Effector CD4-positive, alpha-beta T cell (primary cell): ENCODE results near the gene DTX4.
A peak's percentile ranks its signal among the peaks of the same experiment; 100 is the strongest.

ENCODE experiments used
- DNase-seq: peaks from one replicate; pipeline ENCODE4 v3.0.0-alpha.2; 2020

The DTX4 gene

GRCh38 chr11:59173080-59173963 is 1.4 kb downstream of the DTX4 start:
- no peak for DNase-seq

DNA sequence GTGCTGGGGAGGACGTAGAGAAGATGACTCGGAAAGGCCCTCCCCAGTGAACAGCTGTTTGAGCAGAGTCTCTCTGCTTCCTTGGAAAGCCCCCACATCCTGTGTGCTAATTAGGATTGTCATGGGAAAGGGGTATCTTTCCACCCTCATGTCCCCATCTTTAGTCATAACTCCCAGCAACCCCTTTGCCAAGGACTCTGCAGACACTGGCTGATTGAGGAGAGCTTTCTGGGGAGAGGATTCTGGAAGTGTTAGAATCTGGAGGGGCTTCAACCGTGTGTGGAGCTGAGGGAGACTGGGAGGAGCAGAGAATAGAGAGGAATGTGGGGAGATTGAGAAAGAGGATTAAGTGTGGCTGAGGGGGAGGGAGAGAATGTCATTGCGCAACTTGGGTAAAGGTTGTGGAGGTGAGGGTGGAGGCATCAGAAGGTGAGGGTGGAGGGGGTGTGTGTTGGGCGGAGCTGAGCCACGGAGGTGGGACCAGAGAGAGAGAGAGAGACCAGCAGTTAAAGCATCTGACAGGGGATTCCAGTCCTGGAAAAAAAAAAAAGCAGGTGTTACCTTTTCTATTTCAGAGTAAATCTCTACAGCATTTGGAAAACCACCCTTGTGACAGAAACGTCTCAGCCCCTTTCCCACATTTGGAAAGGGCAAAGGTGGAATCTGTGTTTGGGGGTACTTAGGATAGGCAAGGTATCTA is 2.2 kb downstream of the DTX4 start:
- DNase-seq: no peak

GRCh38 chr11:59174664-59175033 is 2.7 kb downstream of the DTX4 start:
- no peak for DNase-seq

DNA sequence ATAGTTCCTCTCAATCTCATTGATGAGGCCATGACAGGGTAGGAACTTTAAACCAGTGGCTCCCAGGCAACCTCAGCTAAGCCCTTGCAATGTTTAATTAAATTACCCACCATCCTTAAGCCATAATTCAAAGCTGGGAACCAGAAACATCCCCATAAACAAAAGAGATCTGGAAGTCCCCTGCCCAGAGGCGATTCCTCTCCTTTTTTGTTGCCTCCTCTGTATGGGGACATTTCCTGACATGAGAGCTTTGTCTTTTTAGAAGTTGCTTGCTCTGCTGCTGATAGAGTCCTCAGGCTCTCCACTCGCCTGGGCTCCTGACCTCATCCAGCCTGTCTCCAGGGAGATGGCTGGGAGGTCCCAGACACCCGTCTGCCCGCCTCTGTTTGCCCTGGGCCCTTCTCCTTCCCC is 3.2 kb downstream of the DTX4 start:
- DNase-seq: no peak

- no peak for DNase-seq
Measured at GRCh38 chr11:59176330-59176729, 4.4 kb downstream of the DTX4 start.

DNA sequence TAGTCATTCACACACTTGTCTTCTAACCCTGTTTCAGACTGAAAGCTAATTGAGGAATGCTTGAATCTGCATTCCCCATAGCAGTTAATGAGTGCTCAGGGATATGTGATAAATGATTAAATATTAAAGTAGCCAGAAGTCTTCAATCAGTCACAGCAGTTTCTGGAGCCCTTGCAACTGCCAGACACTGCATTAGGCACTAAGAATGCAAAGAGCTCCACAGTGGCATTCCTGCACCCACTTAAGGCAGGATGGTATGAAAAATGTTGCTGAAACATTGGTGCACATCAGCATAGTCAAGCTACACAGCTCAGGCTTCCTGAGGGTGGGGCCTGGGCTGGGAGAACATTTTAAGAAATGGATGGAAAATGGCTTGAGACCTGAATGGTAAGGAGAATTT is 6.5 kb downstream of the DTX4 start:
- no peak for DNase-seq

GRCh38 chr11:59179121-59179520 is 7.2 kb downstream of the DTX4 start:
- DNase-seq: no peak

- DNase-seq: no peak
Measured at GRCh38 chr11:59180168-59180776, 8.3 kb downstream of the DTX4 start.

GRCh38 chr11:59180907-59181306 is 9.0 kb downstream of the DTX4 start:
- no peak for DNase-seq

DNA sequence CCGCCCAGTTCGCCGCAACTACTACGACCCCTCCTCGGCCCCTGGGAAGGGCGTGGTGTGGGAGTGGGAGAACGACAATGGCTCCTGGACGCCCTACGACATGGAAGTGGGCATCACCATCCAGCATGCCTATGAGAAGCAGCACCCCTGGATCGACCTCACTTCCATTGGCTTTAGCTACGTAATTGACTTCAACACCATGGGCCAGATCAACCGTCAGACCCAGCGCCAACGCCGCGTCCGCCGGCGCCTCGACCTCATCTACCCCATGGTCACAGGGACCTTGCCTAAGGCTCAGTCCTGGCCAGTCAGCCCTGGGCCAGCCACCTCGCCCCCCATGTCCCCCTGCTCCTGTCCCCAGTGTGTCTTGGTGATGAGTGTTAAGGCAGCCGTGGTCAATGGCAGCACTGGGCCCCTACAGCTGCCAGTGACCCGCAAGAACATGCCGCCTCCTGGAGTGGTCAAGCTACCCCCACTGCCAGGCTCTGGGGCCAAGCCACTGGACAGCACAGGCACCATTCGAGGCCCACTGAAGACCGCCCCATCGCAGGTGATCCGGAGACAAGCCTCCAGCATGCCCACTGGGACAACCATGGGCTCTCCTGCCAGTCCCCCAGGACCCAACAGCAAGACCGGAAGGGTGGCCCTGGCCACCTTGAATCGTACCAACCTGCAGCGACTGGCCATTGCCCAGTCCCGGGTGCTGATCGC is 10.0 kb downstream of the DTX4 start:
- no peak for DNase-seq

GRCh38 chr11:59182457-59183151 is 10.7 kb downstream of the DTX4 start:
- no peak for DNase-seq

DNA sequence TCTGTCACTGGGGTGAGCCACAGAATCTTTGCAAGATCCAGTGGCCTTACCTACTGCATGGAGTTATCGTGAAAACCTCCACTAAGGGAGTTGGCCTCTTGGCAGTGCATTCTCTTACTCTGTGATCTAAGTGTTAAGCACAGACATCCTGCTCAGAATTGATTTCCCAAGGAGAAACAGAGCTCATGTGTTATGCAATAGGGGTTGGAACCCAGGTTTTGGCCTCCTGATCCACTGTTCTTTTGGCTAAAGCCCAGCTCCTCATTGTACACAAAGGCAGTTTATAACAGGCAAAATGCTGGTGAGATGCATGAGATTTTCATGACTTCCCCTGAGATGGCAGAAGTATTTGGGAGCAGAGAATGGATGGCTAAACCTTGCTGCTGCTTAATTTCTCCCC is 11.8 kb downstream of the DTX4 start:
- DNase-seq: no peak

- DNase-seq: no peak
Measured at GRCh38 chr11:59184691-59185339, 12.9 kb downstream of the DTX4 start.

GRCh38 chr11:59185386-59185945 is 13.5 kb downstream of the DTX4 start:
- no peak for DNase-seq

DNA sequence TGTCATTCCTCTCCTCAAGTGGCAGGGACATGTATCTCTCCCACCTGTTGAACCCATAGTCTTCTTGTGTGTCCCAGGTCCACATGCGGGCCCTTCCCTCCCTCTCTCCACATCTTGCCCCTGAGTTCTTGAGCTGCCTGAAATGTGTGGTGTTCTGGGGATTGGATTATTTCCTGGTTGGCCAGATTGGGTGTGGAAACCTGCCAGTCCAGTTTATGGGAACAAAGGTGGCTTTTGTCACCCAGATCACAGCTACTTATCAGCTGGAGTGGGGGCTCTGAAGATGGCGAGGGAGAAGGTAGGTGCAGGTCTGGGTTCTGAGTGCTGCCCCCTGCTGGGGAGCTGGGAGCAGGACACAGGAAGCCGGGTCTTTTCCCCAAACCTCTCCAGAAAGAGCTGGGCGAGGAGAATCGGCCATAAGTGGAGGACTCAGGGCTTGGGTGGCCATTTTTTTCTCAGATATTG is 14.2 kb downstream of the DTX4 start:
- peak; percentile 42 for DNase-seq

GRCh38 chr11:59187035-59187434 is 15.1 kb downstream of the DTX4 start:
- no peak for DNase-seq

- no peak for DNase-seq
Measured at GRCh38 chr11:59187587-59187986, 15.7 kb downstream of the DTX4 start.

DNA sequence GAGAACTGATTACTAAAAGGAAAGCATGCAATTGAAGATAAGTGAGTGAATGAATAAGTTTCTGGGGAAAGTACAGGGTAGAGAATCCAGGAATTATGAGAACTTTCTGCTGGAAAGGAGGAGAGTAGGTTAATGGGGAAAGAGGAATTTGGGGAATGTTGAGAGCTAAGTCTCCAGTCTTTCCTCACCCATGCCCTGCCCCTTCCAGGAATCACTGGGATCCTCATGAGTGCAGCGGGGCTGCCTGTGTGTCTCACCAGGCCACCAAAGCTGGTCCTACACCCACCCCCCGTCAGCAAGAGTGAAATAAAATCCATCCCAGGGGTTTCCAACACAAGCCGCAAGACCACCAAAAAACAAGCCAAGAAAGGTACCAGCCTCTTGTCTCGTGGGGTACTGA is 17.0 kb downstream of the DTX4 start:
- no peak for DNase-seq

DNA sequence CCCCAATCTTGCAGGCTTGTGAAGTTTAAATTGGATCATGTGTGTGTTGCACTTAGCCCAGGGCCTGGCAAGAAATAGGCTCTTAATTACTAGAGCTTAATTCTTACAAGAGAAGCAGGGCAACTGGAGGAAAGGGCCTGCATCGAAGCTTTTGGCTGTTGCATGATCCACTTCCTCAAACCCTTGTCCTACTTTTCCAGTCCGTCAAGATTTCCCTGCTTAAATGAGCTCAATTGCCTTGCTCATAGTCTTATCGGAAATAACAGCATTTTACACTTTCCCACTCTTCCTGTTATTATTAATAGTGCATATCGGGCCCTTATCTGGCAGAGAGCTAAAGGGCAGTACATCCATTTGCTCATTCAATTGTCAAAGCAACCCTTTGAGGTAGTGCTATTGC is 18.1 kb downstream of the DTX4 start:
- DNase-seq: no peak

- DNase-seq: no peak
Measured at GRCh38 chr11:59191095-59191494, 19.2 kb downstream of the DTX4 start.

DNA sequence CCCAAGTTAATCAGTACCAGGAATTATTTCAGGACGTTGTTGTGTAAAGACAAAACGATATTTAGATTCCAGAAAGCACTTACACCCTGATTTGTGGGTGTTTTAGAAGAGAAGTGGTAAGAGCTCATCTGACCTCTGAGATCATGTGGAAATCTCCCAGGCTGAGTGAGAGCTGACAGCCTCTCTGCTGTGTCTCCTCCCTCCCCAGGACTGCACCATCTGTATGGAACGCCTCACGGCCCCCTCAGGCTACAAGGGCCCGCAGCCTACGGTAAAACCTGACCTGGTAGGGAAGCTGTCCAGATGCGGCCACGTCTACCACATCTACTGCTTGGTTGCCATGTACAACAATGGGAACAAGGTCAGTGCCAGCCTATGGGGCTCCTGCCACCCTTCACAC is 20.0 kb downstream of the DTX4 start:
- no peak for DNase-seq
